NCI-H524 (cell line): ENCODE results near the gene CHD9.
A peak's percentile ranks its signal among the peaks of the same experiment; 100 is the strongest.

Experiments used
- DNase-seq, 2 experiments: peaks; one replicate each; lab custom pipeline; 2025; lab: John Stamatoyannopoulos, UW

The CHD9 gene

GRCh38 chr16:53198933-53199332 lies 144.1 kb downstream of the CHD9 start:
- no peak for DNase-seq

- DNase-seq, result no peak
These were observed 147.1 kb downstream of the CHD9 start for GRCh38 chr16:53201900-53202299.

- no peak for DNase-seq
These were observed 147.6 kb downstream of the CHD9 start for GRCh38 chr16:53202398-53202797.

- DNase-seq, result peak; percentile 95 to 96
These were observed 153.3 kb downstream of the CHD9 start for GRCh38 chr16:53207810-53208752.

GRCh38 chr16:53209429-53209828 lies 154.6 kb downstream of the CHD9 start:
- DNase-seq, result peak in 1 of 2 experiments; percentile 21

- DNase-seq, result no peak
These were observed 155.1 kb downstream of the CHD9 start for GRCh38 chr16:53209877-53210276.

- DNase-seq, result no peak
These were observed 156.5 kb downstream of the CHD9 start for GRCh38 chr16:53211253-53211652.

GRCh38 chr16:53212893-53213223 lies 158.1 kb downstream of the CHD9 start:
- no peak for DNase-seq

GRCh38 chr16:53213542-53213941 lies 158.8 kb downstream of the CHD9 start:
- no peak for DNase-seq

- no peak for DNase-seq
These were observed 162.0 kb downstream of the CHD9 start for GRCh38 chr16:53216798-53217197.

GRCh38 chr16:53219371-53219770 lies 164.6 kb downstream of the CHD9 start:
- DNase-seq, result no peak

- no peak for DNase-seq
These were observed 165.1 kb downstream of the CHD9 start for GRCh38 chr16:53219795-53220454.

- DNase-seq, result peak; percentile 9 to 26
These were observed 165.8 kb downstream of the CHD9 start for GRCh38 chr16:53220585-53220984.

GRCh38 chr16:53224951-53225533 lies 170.3 kb downstream of the CHD9 start:
- no peak for DNase-seq

GRCh38 chr16:53232826-53233529 lies 178.2 kb downstream of the CHD9 start:
- no peak for DNase-seq

- DNase-seq, result no peak
These were observed 180.0 kb downstream of the CHD9 start for GRCh38 chr16:53234836-53235235.

- DNase-seq, result no peak
These were observed 181.1 kb downstream of the CHD9 start for GRCh38 chr16:53235851-53236250.

GRCh38 chr16:53249331-53249730 lies 194.5 kb downstream of the CHD9 start:
- DNase-seq, result no peak

- DNase-seq, result no peak
These were observed 202.2 kb downstream of the CHD9 start for GRCh38 chr16:53257001-53257400.

- no peak for DNase-seq
These were observed 204.0 kb downstream of the CHD9 start for GRCh38 chr16:53258809-53259208.

GRCh38 chr16:53261276-53261675 lies 206.5 kb downstream of the CHD9 start:
- no peak for DNase-seq

- DNase-seq, result no peak
These were observed 207.9 kb downstream of the CHD9 start for GRCh38 chr16:53262645-53263044.
